GM21529 (cell line): ENCODE data around the gene FAM131B.
"Not testable (repeated sequence)": the region's sequence is repeated elsewhere in the genome, so short reads cannot be mapped to it uniquely, and the experiment has no call there.

Source experiments
- ATAC-seq: cut with Tn5 transposase; IDR thresholded peaks from one replicate; pipeline ENCODE4 v1.9.1; 2021; ENCODE audit not compliant: unreplicated experiment

Gene FAM131B

GRCh38 chr7:143362131-143363015 is at the start of gene FAM131B:
Gene FAM131B (minus strand): TSS chr7:143362713. CDS start chr7:143362603, 110 bp downstream.
- ATAC-seq = peak; percentile 49

- no peak for ATAC-seq
These were observed 49.6 kb upstream of the FAM131B start for GRCh38 chr7:143411976-143412708.

- ATAC-seq = no peak
These were observed 48.0 kb upstream of the FAM131B start for GRCh38 chr7:143410521-143411004.

DNA sequence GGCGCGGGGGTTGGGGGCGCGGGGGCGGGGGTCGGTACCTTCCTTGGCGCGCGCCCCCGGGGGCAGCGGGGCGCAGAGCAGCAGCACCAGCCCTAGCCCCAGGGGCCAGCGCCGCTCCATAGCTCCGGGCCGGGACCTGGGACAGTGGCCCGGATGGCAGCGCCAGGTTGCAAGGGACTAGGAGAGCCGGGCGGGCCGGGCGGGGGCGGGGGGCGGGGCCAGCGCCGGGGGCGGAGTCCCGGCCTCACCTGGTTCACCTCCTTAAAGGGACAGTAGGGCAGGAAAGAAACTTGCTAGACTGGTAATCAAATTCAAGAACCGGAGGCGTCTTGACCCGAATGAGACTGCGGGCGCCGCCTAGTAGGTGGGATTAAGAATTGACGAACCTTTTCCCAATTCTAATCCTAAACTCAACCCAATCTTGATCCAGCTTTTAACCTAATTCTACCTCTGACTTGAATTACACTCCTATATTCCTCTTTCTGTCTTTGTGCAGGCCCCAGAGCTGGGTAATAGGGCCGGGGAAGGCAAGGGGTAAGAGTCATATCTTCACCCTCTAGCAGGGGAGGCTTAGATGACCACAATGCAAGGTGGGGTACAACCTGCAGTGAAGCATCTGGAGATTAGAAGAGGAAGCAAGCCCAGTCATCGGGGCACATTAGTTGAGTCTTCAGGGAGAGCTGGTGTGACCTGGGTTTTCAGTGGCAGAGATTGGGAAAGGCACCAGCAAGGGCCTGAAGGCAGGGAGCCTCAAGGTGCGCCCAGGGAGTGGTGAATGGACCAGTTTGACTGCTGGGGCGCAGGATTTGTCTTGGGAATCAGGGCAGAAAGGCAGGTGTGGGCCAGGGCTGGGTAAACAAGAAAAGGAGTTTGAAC is 46.4 kb upstream of the FAM131B start, which contains the start of gene EPHA1:
Gene EPHA1, minus strand, starts transcription at position 171 of the 876 bp plus-strand sequence. Its CDS starts 51 bp downstream, at position 120.
- ATAC-seq = peak; percentile 46

DNA sequence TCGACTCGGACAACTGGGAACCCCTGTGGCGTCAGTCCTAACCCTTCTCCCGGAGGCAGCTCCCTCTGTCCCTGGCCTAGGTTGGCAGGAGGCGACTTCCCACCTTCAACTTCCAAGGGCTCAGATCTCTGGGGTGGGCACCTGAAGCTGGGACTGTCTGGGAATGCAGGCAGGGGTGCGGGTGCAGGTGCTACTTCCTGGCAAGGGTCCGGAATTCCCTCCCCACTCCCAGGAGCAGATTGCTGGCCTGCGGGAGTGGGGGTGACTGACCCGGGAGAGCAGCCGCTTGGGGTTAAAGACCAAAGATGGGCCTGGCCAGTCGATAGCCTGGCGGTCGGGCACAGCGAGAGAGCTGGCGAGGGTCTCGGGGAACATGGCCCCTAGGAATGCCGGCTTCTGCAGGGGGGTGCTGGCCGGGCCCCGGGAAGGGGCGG is 45.8 kb upstream of the FAM131B start:
- ATAC-seq = no peak

- ATAC-seq = no peak
These were observed 45.1 kb upstream of the FAM131B start for GRCh38 chr7:143407287-143408251.

DNA sequence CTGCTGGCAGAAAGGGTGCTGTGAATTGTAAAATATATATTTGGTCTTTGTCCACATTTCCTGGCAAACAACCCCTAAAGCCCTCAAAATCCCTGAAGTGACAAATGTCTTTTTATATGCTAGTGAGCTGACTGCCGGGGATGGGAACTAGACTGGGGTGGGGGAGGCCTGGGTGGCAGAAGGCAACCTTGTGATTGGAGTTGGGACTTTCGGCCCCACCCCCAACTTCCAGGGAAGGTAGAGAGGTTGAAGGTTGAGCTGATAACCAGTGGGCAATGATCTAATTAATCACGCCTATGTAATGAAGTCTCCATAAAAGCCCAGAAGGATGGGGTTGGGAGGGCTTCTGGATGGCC is 43.5 kb upstream of the FAM131B start:
- no peak for ATAC-seq

GRCh38 chr7:143405173-143406001 is 42.9 kb upstream of the FAM131B start:
- no peak for ATAC-seq

DNA sequence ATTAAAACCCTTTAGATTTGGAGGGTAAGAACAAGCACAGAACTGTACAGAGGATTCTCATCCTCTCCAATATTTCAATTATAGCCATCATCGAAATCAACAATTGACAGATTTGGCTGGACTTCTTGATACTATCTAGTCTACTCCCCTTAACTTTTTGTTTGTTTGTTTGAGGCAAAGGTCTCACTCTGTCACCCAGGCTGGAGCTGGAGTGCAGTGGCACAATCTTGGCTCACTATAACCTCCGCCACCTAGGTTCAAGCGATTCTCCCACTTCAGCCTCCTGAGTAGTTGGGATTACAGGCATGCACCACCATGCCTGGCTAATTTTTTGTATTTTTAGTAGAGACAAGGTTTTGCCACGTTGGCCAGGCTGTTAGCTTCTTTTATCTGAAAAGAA is 39.7 kb upstream of the FAM131B start:
- ATAC-seq = not testable (repeated sequence)

- ATAC-seq = no peak
These were observed 38.8 kb upstream of the FAM131B start for GRCh38 chr7:143401265-143401664.

DNA sequence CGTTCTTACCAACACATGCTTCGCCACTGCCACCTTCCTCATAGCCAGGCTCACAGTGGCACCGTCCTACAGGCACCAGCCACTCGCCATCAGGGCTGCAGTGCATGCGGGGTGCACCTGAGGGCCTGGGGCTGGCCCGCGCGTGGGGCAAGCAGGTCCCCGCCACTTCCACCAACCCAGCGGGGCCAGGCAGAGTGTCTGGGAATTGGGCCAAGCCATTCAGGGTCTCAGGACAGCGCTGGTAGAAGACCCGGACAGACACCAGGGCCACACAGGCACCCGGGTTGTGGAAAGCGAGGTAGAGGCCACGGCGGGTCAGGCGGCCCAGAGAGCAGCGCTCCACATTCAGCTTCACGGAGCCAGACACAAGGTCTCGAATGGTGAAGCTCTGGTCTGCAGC is 37.1 kb upstream of the FAM131B start:
- no peak for ATAC-seq

DNA sequence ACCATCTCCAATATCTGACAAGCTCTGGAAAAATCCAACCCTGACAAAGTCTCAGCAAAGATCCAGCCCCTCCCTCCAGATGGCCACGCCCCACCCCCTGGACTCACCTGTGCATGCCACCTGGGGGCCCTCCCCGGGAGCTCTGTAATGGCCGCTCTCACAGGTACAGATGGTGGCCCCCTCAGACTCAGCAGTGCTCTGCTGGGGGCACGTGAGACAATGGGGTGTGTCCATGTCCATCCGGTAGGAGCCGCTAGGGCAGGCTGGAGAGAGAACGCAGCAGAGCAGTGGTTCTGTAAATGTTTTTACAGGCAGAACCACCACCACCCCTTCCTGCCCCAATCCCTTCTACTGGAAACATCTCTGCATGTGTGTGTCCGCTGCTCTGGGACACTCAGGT is 36.6 kb upstream of the FAM131B start:
- no peak for ATAC-seq

DNA sequence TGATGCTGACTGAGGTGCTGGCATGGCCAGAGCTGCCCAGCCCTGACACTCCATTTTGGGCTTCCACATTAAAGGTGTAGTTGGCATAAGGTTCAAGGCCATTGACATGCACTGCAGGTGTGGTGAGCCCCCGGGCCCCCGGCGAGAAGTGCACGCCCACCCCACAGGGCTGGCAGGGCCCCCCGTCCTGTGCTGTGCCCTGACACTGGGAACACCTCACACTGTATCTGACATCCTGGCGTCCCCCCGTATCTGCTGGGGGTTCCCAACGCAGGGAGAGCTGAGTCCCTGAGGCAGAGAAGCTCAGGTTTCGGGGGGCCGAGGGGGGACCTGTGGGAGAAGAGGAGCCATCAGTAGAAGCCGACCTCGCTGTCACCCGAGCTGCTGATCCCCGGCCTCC is 36.1 kb upstream of the FAM131B start:
- ATAC-seq = no peak

DNA sequence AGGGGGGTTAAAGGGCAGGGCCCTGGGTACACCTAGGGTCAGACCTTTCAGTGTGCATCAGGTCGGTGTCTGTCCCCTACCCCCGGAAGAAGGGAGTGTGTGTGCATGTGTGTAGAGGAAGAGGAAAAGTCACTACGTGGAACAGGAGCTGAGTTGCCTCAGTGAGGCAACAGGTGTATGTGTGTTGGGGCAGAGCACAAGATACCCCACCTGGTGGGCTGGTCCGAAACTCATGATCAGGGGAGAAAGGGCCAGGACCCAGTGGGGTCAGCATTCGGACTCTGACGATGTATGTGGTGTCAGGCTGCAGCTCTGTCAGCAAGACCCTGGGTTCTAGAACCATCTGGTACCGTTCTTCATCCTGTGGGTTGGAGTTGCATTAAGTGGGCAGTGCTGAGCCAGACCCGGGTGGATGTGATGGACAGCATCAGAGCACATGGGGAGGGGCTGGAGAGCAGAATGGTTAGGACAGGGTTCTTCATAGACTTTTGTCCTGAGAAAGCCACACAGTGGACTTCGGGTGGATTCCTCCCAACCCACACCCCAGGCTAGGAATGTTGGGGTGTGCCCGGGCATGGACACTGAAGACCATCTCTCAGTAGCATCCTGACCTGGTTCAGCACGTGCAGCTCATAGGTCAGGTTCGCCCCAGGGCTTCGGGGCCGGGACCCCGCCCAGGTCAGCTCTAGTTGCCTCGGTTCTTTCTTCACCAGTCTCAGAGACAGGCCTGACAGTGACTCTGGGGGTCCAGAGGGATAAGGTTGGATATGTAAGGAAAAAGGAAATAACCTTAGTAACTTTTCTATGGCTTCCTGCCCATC is 35.4 kb upstream of the FAM131B start:
- no peak for ATAC-seq

DNA sequence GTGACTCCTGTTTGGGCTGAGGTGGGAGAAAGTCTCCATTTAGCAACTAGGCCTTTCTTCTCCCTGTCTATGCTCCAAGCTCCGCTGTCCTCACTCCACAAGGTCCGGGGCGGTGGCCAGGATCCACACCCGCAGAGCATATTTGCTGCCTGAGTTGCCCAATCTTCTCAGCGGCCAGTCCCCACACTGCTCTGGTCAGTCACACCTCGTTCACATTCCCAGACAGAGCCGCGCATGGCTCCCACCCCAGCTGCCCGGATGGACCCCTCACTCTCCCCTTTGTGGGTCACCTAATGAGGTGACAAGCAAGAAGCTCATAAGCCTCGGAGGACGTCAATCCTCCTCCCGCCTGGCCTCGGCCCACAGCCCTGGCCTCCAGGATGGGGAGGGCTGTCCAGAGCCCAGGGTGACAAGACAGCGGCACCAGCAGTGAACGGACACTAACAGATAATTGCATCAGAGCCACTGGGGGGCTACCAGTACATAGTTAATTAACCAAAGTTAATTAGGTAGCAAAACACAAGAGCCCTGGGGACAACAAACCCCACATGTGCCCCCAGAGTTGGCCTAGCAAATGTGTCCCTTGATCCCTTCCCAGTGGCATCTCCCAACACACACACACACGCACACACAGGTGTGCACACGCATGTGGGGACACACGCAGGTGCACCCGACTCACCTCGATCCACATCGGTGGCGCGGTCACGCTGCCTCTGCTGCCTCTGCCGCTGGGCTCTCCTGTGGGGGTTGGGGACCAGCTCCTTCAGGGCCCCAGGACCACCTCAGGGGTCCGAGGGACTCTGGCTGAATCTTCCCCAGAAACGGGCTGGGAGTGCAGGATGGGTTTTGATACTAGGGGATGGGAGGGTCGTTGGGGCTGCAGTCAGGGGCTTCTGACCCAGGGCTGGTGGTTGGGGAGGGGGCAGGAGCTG is 34.4 kb upstream of the FAM131B start:
- no peak for ATAC-seq

DNA sequence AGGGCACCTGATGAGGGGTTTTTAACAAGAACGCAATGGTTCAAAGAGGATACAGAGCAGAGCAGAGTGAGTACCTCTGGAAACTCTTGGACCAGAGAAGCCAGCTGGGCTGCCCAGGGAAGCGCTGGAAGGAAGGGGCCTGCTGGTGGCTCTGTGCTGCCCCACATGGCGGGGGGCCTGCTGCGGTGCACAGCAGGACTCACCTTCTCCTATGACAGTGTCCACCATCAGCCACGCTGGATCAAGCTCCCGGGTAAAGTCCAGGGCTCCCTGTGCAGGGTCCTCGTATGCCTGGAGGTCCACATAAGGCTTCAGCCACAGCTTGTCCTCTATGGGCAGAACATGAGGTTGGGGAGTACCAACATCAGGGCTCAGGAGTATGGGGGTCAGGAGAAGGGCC is 33.7 kb upstream of the FAM131B start:
- ATAC-seq = no peak
